Measurements from ENCODE around the gene UBE2L3. TPM values are rescaled to one million over a fixed set of nuclear protein-coding genes. Genes with fewer than 3 reads are reported as not detected.

UBE2L3 gene
- total and polyA plus RNA-seq, 2 donors (not counting 1 experiment from before 2014, with no cell fraction given): 13.5 to 30.9 TPM

DNA sequence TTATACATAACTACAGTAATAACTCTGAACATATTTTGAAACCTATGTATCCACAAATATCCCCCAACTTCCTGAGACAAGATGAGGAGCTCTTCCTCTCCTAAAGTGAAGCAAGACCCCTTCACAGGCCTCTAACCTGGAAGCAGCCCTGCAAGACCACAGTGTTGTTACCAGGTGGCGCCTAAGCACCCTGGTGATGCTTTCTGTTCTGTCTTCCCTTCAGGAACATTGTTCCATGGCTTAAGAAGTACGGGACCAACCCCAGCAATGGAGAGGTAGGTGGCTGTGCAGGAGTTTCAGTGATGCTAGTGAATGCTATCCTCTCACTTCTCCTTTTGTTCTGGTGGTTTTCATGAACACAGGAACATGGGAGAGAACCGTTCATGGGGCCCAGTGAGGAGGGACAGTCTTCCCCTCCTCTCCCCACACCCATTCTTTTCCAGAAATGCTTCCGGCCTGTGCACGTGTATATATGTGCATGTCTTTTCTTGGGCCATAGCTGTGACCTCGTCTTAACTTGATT is 104.7 kb downstream of the UBE2L3 start:
- Histone ChIP-seq H3K36me3 (replicated peaks in 1 of 2; ENCODE audit: control extremely low read depth in 1 of 2, control insufficient read depth in 1 of 2, extremely low read depth in 1 of 2, insufficient read depth in 2 of 2, low read length in 1 of 2) (peaks cover 7 to 59% of the 10 kb centered on the region in 2 experiments), H3K79me2 (ENCODE audit: control insufficient read depth, insufficient read depth, low read length) (peaks cover 46% of the 10 kb centered on the region), H3K4me3 (ENCODE audit: control extremely low read depth in 1 of 5, extremely low read depth in 1 of 5, insufficient read depth in 1 of 5, low read depth in 2 of 5, low read length in 4 of 5) (no peak overlapping the region), H3K9me3 (ENCODE audit: control extremely low read depth in 1 of 3, control insufficient read depth in 2 of 3, insufficient read depth in 1 of 3, low read length in 2 of 3) (no peaks in the 10 kb centered on the region), H3K4me1 (ENCODE audit: control insufficient read depth in 2 of 2, insufficient read depth in 2 of 2, low read length in 2 of 2) (peaks cover 3% of the 10 kb centered on the region in 2 donors), H3K27ac (ENCODE audit: low read length in 2 of 2) (no peak overlapping the region), H3K27me3 (replicated peaks in 1 of 4; ENCODE audit: control extremely low read depth in 1 of 4, control insufficient read depth in 3 of 4, insufficient read depth in 4 of 4, low read length in 3 of 4) (no peaks in the 10 kb centered on the region), H3K4me2 (replicated peaks; ENCODE audit: low read depth, low read length, poor library complexity, severe bottlenecking) (no peak overlapping the region), H2AFZ (ENCODE audit: insufficient read depth, low read depth, low read length, poor library complexity, severe bottlenecking) (no peak overlapping the region), H4K20me1 (ENCODE audit: control insufficient read depth, insufficient read depth, low read length, poor library complexity, severe bottlenecking) (peaks cover 51% of the 10 kb centered on the region), H3K9ac (ENCODE audit: low read length) (no peak overlapping the region)
- 91% methylated on average over 4 of the region's 6 CpGs for WGBS (ENCODE audit: insufficient coverage)
- POLR2A ChIA-PET: no interaction called here
- ATAC-seq (ENCODE audit: low read depth): no peak
- Mint-ChIP-seq H3K4me3 (no peak overlapping the region), H3K27me3 (no peaks in the 10 kb centered on the region), H3K4me1 (peaks cover 13% of the 10 kb centered on the region), H3K27ac (no peak overlapping the region), H3K9me3 (ENCODE audit: insufficient read depth) (no peaks in the 10 kb centered on the region)
- CTCF ChIA-PET: no interaction called here
- no peak for DNase-seq
- TF ChIP-seq, protein P1, sequence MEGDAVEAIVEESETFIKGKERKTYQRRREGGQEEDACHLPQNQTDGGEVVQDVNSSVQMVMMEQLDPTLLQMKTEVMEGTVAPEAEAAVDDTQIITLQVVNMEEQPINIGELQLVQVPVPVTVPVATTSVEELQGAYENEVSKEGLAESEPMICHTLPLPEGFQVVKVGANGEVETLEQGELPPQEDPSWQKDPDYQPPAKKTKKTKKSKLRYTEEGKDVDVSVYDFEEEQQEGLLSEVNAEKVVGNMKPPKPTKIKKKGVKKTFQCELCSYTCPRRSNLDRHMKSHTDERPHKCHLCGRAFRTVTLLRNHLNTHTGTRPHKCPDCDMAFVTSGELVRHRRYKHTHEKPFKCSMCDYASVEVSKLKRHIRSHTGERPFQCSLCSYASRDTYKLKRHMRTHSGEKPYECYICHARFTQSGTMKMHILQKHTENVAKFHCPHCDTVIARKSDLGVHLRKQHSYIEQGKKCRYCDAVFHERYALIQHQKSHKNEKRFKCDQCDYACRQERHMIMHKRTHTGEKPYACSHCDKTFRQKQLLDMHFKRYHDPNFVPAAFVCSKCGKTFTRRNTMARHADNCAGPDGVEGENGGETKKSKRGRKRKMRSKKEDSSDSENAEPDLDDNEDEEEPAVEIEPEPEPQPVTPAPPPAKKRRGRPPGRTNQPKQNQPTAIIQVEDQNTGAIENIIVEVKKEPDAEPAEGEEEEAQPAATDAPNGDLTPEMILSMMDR (IDR thresholded peaks at IDR 0.05): no peak
- TF ChIP-seq EZH2 (IDR thresholded peaks at IDR 0.05; ENCODE audit: borderline replicate concordance, insufficient read depth, low read depth, low read length, poor library complexity, severe bottlenecking): no peak
- intact Hi-C loops (cut with micrococcal nuclease): no loop called here

Small RNA genes lying within 50 kb of the gene (small RNA-seq; reads per million reads assigned to genes)
- gene MIR301B (ENCODE audit: insufficient read length, low read depth, low replicate concordance): not detected
- gene RF00492 (ENCODE audit: insufficient read length, low read depth, low replicate concordance): not detected
- not detected for gene RN7SKP221 (ENCODE audit: insufficient read length, low read depth, low replicate concordance)

Other genes starting within 250 kb of the UBE2L3 start
- gene RIMBP3B, start 184.0 kb upstream of the UBE2L3 start, total RNA-seq: 0.49 and 1.6 TPM in 2 replicates
- not detected in 2 replicates for gene RIMBP3B, start 184.0 kb upstream of the UBE2L3 start, polyA plus RNA-seq
- 8.1 and 8.4 TPM in 2 replicates for gene HIC2, start 150.3 kb upstream of the UBE2L3 start, total RNA-seq
- 2.9 and 4.8 TPM in 2 replicates for gene HIC2, start 150.3 kb upstream of the UBE2L3 start, polyA plus RNA-seq
- gene TMEM191C, start 100.3 kb upstream of the UBE2L3 start, total RNA-seq: 4.5 and 5.0 TPM in 2 replicates
- gene TMEM191C, start 100.3 kb upstream of the UBE2L3 start, polyA plus RNA-seq: 5.2 and 5.8 TPM in 2 replicates
- gene RIMBP3C, start 16.3 kb upstream of the UBE2L3 start, total RNA-seq: 0.89 and 1.3 TPM in 2 replicates
- 0.10 and 0.22 TPM in 2 replicates for gene RIMBP3C, start 16.3 kb upstream of the UBE2L3 start, polyA plus RNA-seq
- 46.6 and 48.8 TPM in 2 replicates for gene YDJC, start 62.3 kb downstream of the UBE2L3 start, total RNA-seq
- gene YDJC, start 62.3 kb downstream of the UBE2L3 start, polyA plus RNA-seq: 55.4 and 82.8 TPM in 2 replicates
- 0.52 and 0.63 TPM in 2 replicates for gene CCDC116, start 65.0 kb downstream of the UBE2L3 start, total RNA-seq
- 0.29 and 0.55 TPM in 2 replicates for gene CCDC116, start 65.0 kb downstream of the UBE2L3 start, polyA plus RNA-seq
- 10.6 and 15.2 TPM in 2 replicates for gene SDF2L1, start 74.6 kb downstream of the UBE2L3 start, total RNA-seq
- 23.5 and 26.4 TPM in 2 replicates for gene SDF2L1, start 74.6 kb downstream of the UBE2L3 start, polyA plus RNA-seq
- 71.1 and 80.1 TPM in 2 replicates for gene PPIL2, start 98.3 kb downstream of the UBE2L3 start, total RNA-seq
- gene PPIL2, start 98.3 kb downstream of the UBE2L3 start, polyA plus RNA-seq: 71.2 and 81.8 TPM in 2 replicates
- 14.9 and 17.3 TPM in 2 replicates for gene YPEL1, start 168.1 kb downstream of the UBE2L3 start, total RNA-seq
- 17.0 and 24.2 TPM in 2 replicates for gene YPEL1, start 168.1 kb downstream of the UBE2L3 start, polyA plus RNA-seq